ENCODE results near the gene MAD1L1. TPM values are rescaled to one million over a fixed set of nuclear protein-coding genes. Genes with fewer than 3 reads are reported as not detected.

Gene MAD1L1
- total RNA-seq, 4 donors from 2014 or later, result 18.4 to 39.1 (median 25.7) TPM

DNA sequence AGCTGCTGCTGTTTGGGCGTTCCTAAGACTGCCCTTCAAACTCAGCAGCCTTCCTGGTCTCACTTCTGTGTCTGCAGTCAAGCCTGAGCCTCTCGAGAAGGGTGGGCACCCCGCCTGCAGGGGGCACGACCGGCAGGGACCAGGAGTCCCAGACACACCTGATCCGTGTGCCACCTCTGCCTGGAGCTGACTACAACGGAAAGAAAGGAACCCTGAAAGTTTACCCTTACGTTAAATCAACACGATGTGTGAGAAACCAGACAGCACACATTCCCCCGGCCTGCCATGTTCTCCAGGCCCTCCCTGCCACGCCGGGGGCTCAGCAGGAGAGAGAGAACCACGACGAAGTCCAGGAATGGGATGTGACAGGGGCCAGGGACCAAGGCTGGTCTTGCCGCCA lies 5.0 kb downstream of the MAD1L1 start:
- ATAC-seq (ENCODE audit: low FRiP score) (no peak), DNase-seq (ENCODE audit: low spot score) (no peak)
- TF ChIP-seq CTCF (IDR thresholded peaks at IDR 0.05), result no peak

DNA sequence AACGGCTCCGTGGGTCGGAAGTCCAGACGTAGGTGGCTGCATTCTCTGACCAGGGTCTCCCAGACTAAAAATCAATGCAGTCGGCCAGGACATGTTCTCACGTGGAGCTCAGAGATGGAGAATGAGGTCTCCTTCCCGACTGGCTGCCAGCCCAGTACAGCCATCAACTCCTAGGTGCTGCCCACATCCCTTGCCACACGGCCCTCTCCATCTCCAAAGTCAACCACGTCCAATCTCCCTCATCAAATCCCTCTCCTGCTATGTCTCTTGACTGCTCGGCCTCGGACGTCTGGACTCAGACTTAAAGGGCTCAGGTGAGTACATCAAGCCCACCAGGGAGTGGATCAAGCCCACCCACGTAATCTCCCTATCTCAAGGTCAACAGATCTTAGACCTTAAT lies 6.9 kb downstream of the MAD1L1 start:
- no peak for DNase-seq (ENCODE audit: low spot score)
- no peak for TF ChIP-seq CTCF (IDR thresholded peaks at IDR 0.05)
- ATAC-seq (ENCODE audit: low FRiP score), result no peak

DNA sequence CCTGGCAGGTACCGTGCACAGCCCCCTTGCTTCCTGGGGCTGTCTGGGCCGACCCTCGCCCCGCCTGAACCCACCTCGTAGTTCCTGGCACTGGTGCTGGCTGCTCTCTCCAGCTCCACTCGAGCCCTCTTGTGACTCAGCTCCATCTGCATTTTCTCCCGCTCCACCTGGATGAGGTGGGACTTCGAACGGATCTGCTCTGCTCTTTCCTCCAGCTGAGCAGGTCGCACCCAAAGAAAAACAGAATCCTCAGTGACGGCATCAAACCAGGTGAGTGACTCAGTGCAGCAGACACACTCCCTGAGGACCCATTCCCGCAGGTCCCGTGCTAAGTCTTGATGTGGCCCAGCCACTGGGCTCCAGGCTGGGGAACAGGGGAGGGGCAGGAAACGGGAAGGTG lies 7.4 kb downstream of the MAD1L1 start:
- TF ChIP-seq CTCF (IDR thresholded peaks at IDR 0.05), result no peak
- no peak for ATAC-seq (ENCODE audit: low FRiP score)
- no peak for DNase-seq (ENCODE audit: low spot score)

- no peak for ATAC-seq (ENCODE audit: low FRiP score)
- no peak for DNase-seq (ENCODE audit: low spot score)
- TF ChIP-seq CTCF (IDR thresholded peaks at IDR 0.05), result no peak
Measured at GRCh38 chr7:2224934-2225333, 7.8 kb downstream of the MAD1L1 start.

DNA sequence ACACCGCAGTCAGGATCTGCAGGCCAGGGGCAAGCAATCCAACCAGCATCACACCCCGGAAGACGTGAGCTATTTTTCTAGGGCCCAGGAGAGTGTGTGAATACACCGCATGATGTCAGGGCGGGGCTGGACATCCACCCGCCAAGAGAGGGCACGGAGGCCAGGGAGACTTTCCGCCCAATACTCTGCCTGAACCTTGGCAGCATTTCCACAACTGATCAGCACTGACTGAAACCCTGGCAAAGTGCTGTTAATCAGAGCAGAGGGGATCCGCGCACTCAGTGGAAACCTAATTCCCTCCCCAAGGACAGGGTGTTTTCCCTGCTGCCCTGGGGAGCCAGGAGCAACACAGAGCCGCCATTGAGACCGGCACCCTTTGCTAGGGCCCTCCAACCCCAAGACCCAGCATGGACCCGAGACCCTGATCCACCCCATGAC lies 8.2 kb downstream of the MAD1L1 start:
- no peak for TF ChIP-seq CTCF (IDR thresholded peaks at IDR 0.05)
- DNase-seq (ENCODE audit: low spot score), result no peak
- no peak for ATAC-seq (ENCODE audit: low FRiP score)

GRCh38 chr7:2223321-2223720 lies 9.4 kb downstream of the MAD1L1 start:
- ATAC-seq (ENCODE audit: low FRiP score), result no peak
- no peak for TF ChIP-seq CTCF (IDR thresholded peaks at IDR 0.05)

GRCh38 chr7:2222516-2222915 lies 10.2 kb downstream of the MAD1L1 start:
- ATAC-seq (ENCODE audit: low FRiP score) (no peak), DNase-seq (ENCODE audit: low spot score) (no peak)
- TF ChIP-seq CTCF (IDR thresholded peaks at IDR 0.05), result no peak

More at GRCh38 chr7:2223321-2223720, 9.4 kb downstream of the MAD1L1 start:
- no peak for DNase-seq (ENCODE audit: low spot score)
